Trophoblast cell (in vitro differentiated cells and primary cell): ENCODE measurements around the gene IMMP2L.

ENCODE experiments used
- DNase-seq, 2 donors: peaks; one replicate each; pipeline ENCODE4 v3.0.0-alpha.2; 2016
- H2AFZ ChIP-seq: 2 replicates; pipeline ENCODE4 v1.6.1; 2013; ENCODE audit warnings: low read length, moderate library complexity, mild to moderate bottlenecking; ENCODE audit not compliant: insufficient read depth, poor library complexity
- H2AK5ac ChIP-seq: 2 replicates; pipeline ENCODE4 v1.6.1; 2013; ENCODE audit warnings: mild to moderate bottlenecking, low read length
- H2BK120ac ChIP-seq: 2 replicates; pipeline ENCODE4 v1.6.1; 2013; ENCODE audit warnings: low read length, mild to moderate bottlenecking, moderate library complexity; ENCODE audit not compliant: insufficient read depth, poor library complexity
- H2BK12ac ChIP-seq: 2 replicates; pipeline ENCODE4 v1.6.1; 2013; ENCODE audit warnings: mild to moderate bottlenecking, low read length, moderate library complexity
- H2BK5ac ChIP-seq: 2 replicates; pipeline ENCODE4 v1.6.1; 2013; ENCODE audit warnings: low read length, low read depth, moderate library complexity, mild to moderate bottlenecking; ENCODE audit not compliant: poor library complexity
- H3K14ac ChIP-seq: 2 replicates; pipeline ENCODE4 v1.6.1; 2013; ENCODE audit warnings: mild to moderate bottlenecking, low read length
- H3K18ac ChIP-seq: 2 replicates; pipeline ENCODE4 v1.6.1; 2013; ENCODE audit warnings: mild to moderate bottlenecking, low read length
- H3K23ac ChIP-seq: 2 replicates; pipeline ENCODE4 v1.6.1; 2013; ENCODE audit warnings: low read length
- H3K27ac ChIP-seq: 2 replicates; pipeline ENCODE4 v1.5.1; 2013; ENCODE audit warnings: low read depth, mild to moderate bottlenecking, inconsistent platforms, low read length, moderate library complexity
- H3K27me3 ChIP-seq: 2 replicates; pipeline ENCODE4 v1.6.1; 2013; ENCODE audit warnings: inconsistent platforms, mild to moderate bottlenecking, low read length, moderate library complexity; ENCODE audit not compliant: insufficient read depth
- H3K36me3 ChIP-seq, 2 experiments: 1 replicate in 1 of 2; 2 replicates in 1 of 2; pipeline ENCODE4 v1.6.1; 2013; ENCODE audit warnings: low read length in 2 of 2, mild to moderate bottlenecking in 2 of 2, moderate library complexity in 1 of 2; ENCODE audit not compliant: insufficient read depth in 2 of 2, control insufficient read depth in 1 of 2
- H3K4ac ChIP-seq: 2 replicates; pipeline ENCODE4 v1.6.1; 2013; ENCODE audit warnings: low read depth, mild to moderate bottlenecking, low read length, moderate library complexity
- H3K4me1 ChIP-seq, 2 experiments: 1 replicate in 1 of 2; 2 replicates in 1 of 2; pipeline ENCODE4 v1.6.1; 2013; ENCODE audit warnings: low read length in 2 of 2, mild to moderate bottlenecking in 2 of 2, moderate library complexity in 1 of 2; ENCODE audit not compliant: insufficient read depth in 2 of 2, control insufficient read depth in 1 of 2
- H3K4me2 ChIP-seq: 2 replicates; pipeline ENCODE4 v1.6.1; 2013; ENCODE audit warnings: inconsistent platforms, mild to moderate bottlenecking, low read length, moderate library complexity
- H3K4me3 ChIP-seq: 2 replicates; pipeline ENCODE4 v1.5.1; 2013; ENCODE audit warnings: mild to moderate bottlenecking, low read depth, low read length, inconsistent platforms
- H3K79me1 ChIP-seq: one replicate; pipeline ENCODE4 v1.6.1; 2013; ENCODE audit warnings: low read length
- H3K79me2 ChIP-seq: 2 replicates; pipeline ENCODE4 v1.6.1; 2013; ENCODE audit warnings: low read length, mild to moderate bottlenecking; ENCODE audit not compliant: control insufficient read depth, insufficient read depth, poor library complexity
- H3K9ac ChIP-seq: 2 replicates; pipeline ENCODE4 v1.6.1; 2013; ENCODE audit warnings: mild to moderate bottlenecking, low read length
- H3K9me3 ChIP-seq: 2 replicates; pipeline ENCODE4 v1.6.1; 2013; ENCODE audit warnings: low read depth, mild to moderate bottlenecking, control low read depth, inconsistent platforms, low read length; ENCODE audit not compliant: insufficient read depth
- H4K12ac ChIP-seq: 2 replicates; pipeline ENCODE4 v1.6.1; 2013; ENCODE audit warnings: low read depth, mild to moderate bottlenecking, low read length, moderate library complexity
- H4K8ac ChIP-seq: 2 replicates; pipeline ENCODE4 v1.6.1; 2013; ENCODE audit warnings: low read depth, mild to moderate bottlenecking, low read length, moderate library complexity
- H4K91ac ChIP-seq: one replicate; pipeline ENCODE4 v1.6.1; 2013; ENCODE audit warnings: low read depth, mild to moderate bottlenecking, low read length, moderate library complexity
- WGBS: extraction: QIAGEN DNeasy Blood & Tissue Kit; methylation state at CpG from one replicate; pipeline ENCODE4 v1.1.7; 2013; ENCODE audit warnings: missing lambda C conversion rate; ENCODE audit not compliant: insufficient read length, insufficient coverage; ENCODE audit errors: extremely low coverage; 5-methylcytosine and 5-hydroxymethylcytosine counted together

The IMMP2L gene

DNA sequence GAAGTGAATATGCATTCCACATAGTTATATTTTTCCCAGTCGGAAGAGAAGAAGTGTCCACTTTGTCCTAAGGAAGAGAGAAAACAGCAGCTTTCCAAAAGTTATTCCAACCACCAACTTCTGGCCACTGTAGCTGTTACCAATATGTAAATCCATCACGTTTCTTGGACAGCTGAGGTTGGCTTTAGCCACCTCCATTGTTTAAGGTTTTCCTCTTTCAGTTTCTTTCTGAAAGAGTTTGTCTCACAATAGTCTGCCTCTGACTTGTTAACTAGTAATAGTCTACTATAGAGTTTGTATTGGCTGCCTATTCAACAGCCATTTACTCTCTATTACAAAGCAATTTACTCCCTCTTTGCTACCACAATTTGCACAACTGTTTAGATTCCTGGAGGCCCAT is 929.0 kb downstream of the IMMP2L start:
- Histone ChIP-seq H3K4me2 (no peak overlapping the region), H2BK5ac (no peak overlapping the region), H3K9ac (no peak overlapping the region), H3K14ac (no peak overlapping the region), H2AK5ac (no peak overlapping the region), H3K4me1 (no peaks in the 10 kb centered on the region), H3K9me3 (peaks cover 2% of the 10 kb centered on the region), H3K36me3 (no peaks in the 10 kb centered on the region), H4K8ac (no peak overlapping the region), H3K18ac (no peak overlapping the region), H3K79me1 (no peaks in the 10 kb centered on the region), H3K27ac (no peak overlapping the region), H3K4me3 (no peak overlapping the region), H4K91ac (no peak overlapping the region), H3K27me3 (no peaks in the 10 kb centered on the region), H2BK120ac (no peak overlapping the region), H3K23ac (no peak overlapping the region), H4K12ac (no peak overlapping the region), H2BK12ac (no peak overlapping the region), H3K79me2 (no peaks in the 10 kb centered on the region), H2AFZ (no peak overlapping the region), H3K4ac (no peak overlapping the region)
- no CpG with 5 or more reads among the region's 2 CpGs for WGBS
- DNase-seq = no peak

DNA sequence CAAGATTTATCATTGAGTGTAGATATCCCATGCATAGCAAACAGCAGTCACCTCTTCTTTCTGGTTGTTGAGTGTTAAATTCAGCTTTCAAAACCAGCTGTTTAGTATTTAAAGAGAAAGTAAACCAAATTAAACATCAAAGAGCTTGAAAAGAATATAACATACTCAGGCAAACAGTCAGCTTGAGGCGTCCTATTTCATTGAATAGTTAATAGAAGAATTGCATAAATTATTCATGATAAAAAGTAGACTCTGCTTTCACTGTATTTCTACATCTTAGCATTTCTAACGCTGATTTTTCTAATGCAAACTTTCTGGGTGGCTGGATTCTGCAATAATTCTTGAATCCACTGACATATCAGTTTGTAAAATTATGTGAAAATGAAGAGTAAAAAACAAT is 935.9 kb downstream of the IMMP2L start:
- Histone ChIP-seq H4K91ac (no peak overlapping the region), H3K9me3 (no peaks in the 10 kb centered on the region), H2AK5ac (no peak overlapping the region), H2BK12ac (no peak overlapping the region), H3K79me1 (no peaks in the 10 kb centered on the region), H3K14ac (no peak overlapping the region), H2BK5ac (no peak overlapping the region), H3K4ac (no peak overlapping the region), H3K18ac (no peak overlapping the region), H2BK120ac (no peak overlapping the region), H3K9ac (no peak overlapping the region), H3K27ac (no peak overlapping the region), H3K79me2 (no peaks in the 10 kb centered on the region), H3K36me3 (no peaks in the 10 kb centered on the region), H3K27me3 (no peaks in the 10 kb centered on the region), H3K4me1 (no peaks in the 10 kb centered on the region), H4K12ac (no peak overlapping the region), H3K4me3 (no peak overlapping the region), H3K23ac (no peak overlapping the region), H3K4me2 (no peak overlapping the region), H4K8ac (no peak overlapping the region), H2AFZ (no peak overlapping the region)
- WGBS = no CpG with 5 or more reads among the region's 2 CpGs
- no peak for DNase-seq

DNA sequence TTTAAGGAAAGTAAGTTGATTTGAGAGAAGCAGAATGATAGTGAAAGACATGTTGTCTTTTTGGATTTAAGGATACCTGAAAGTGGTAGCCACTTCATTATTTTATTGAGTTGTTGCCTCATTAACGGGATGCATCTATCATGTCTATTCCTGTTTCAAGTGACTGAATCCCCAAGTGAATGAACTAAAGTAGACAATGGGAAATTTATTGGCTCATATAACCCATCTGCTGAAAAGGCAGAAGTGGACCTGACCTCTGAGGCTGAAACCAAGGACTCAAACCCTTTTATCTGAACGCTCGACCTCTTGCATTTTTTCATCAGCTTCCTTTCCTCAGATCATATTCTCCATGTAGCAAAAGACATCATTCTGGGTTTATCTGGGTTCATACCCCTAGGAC is 937.0 kb downstream of the IMMP2L start:
- WGBS = no CpG with 5 or more reads among the region's 3 CpGs
- H3K36me3 ChIP-seq = no peaks in the 10 kb centered on the region

DNA sequence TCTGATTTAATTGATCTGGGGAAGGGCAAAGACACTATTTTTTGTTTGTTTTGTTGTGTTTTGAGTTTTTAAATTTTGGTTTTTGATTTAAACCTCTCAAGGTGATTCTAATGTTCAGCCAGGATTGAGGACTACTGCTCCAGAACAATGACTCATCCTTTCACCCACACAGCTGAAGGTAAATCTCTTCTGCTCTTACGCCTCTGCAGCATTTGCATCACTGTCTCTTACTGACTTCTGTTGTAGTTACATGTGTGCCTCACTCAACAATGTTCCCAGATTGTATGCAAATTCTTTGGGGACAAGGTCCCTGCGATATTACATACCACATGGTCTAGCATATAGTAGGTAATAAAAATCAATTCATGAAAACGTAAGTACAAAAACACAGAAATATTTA is 938.9 kb downstream of the IMMP2L start:
- Histone ChIP-seq H2BK12ac (no peak overlapping the region), H3K27ac (no peak overlapping the region)
- no CpG with 5 or more reads among the region's 3 CpGs for WGBS

More for the DNA sequence above, 937.0 kb downstream of the IMMP2L start:
- Histone ChIP-seq H3K4me2 (no peak overlapping the region), H3K79me1 (no peaks in the 10 kb centered on the region), H2AFZ (no peak overlapping the region), H2BK5ac (no peak overlapping the region), H4K91ac (no peak overlapping the region), H3K4me3 (no peak overlapping the region), H3K4me1 (no peaks in the 10 kb centered on the region), H4K8ac (no peak overlapping the region), H3K27me3 (no peaks in the 10 kb centered on the region), H3K14ac (no peak overlapping the region), H3K9ac (no peak overlapping the region), H3K4ac (no peak overlapping the region), H2BK12ac (no peak overlapping the region), H3K9me3 (no peaks in the 10 kb centered on the region), H3K18ac (no peak overlapping the region), H3K23ac (no peak overlapping the region), H3K27ac (no peak overlapping the region), H2BK120ac (no peak overlapping the region), H2AK5ac (no peak overlapping the region), H3K79me2 (no peaks in the 10 kb centered on the region), H4K12ac (no peak overlapping the region)
- DNase-seq = no peak

More for the DNA sequence above, 938.9 kb downstream of the IMMP2L start:
- Histone ChIP-seq H3K14ac (no peak overlapping the region), H3K23ac (no peak overlapping the region), H3K4ac (no peak overlapping the region), H4K8ac (no peak overlapping the region), H3K18ac (no peak overlapping the region), H2BK5ac (no peak overlapping the region), H4K12ac (no peak overlapping the region), H2AFZ (no peak overlapping the region), H4K91ac (no peak overlapping the region), H3K79me2 (no peaks in the 10 kb centered on the region), H3K27me3 (no peaks in the 10 kb centered on the region), H3K4me1 (no peaks in the 10 kb centered on the region), H3K9me3 (no peaks in the 10 kb centered on the region), H2AK5ac (no peak overlapping the region), H3K79me1 (no peaks in the 10 kb centered on the region), H3K4me2 (no peak overlapping the region), H3K36me3 (no peaks in the 10 kb centered on the region), H2BK120ac (no peak overlapping the region), H3K4me3 (no peak overlapping the region), H3K9ac (no peak overlapping the region)
- no peak for DNase-seq
